ENCODE measurements around the gene HLA-DPB1.

GRCh38 chr6:33105386-33105785 is 29.6 kb downstream of the HLA-DPB1 start:
- TF ChIP-seq POLR2A (IDR thresholded peaks at IDR 0.05) (no peak), CTCF (IDR thresholded peaks at IDR 0.05) (no peak)
